Calu3 (cell line): ENCODE results near the gene FAM131A. TPM values are rescaled to one million over a fixed set of nuclear protein-coding genes. Genes with fewer than 3 reads are reported as not detected.

ENCODE experiments used
- BruUV-seq: library from RNA; stranded (reverse); fragments of 400-500 nt; replicated peaks from 2 replicates; lab custom pipeline; 2021; lab: Mats Ljungman, UMichigan
- CTCF ChIA-PET: fragments of 300-600 bp; sonication (Branson Sonifier 250); formaldehyde crosslinking; loops from one replicate; lab custom pipeline; 2022; ENCODE audit warnings: antibody characterized with exemption; lab: Charles Lee
- DNase-seq: peaks from one replicate; pipeline ENCODE4 v3.0.0; 2022
- H3K27ac Mint-ChIP-seq: one replicate; pipeline ENCODE4 v1.8.0; 2022; ENCODE audit warnings: mixed read lengths; ENCODE audit not compliant: unreplicated experiment
- H3K27me3 Mint-ChIP-seq: one replicate; pipeline ENCODE4 v1.8.0; 2022; ENCODE audit warnings: mixed read lengths; ENCODE audit not compliant: unreplicated experiment
- H3K36me3 Mint-ChIP-seq: one replicate; pipeline ENCODE4 v1.8.0; 2022; ENCODE audit warnings: mild to moderate bottlenecking, moderate library complexity, mixed read lengths; ENCODE audit not compliant: insufficient read depth, unreplicated experiment
- H3K4me1 Mint-ChIP-seq: one replicate; pipeline ENCODE4 v1.8.0; 2022; ENCODE audit warnings: mild to moderate bottlenecking, low read depth, mixed read lengths; ENCODE audit not compliant: unreplicated experiment
- H3K4me3 Mint-ChIP-seq: one replicate; pipeline ENCODE4 v1.8.0; 2022; ENCODE audit warnings: mild to moderate bottlenecking, low read depth, moderate library complexity, mixed read lengths; ENCODE audit not compliant: unreplicated experiment
- H3K9me3 Mint-ChIP-seq: one replicate; pipeline ENCODE4 v1.8.0; 2022; ENCODE audit warnings: low read depth, mixed read lengths; ENCODE audit not compliant: unreplicated experiment
- intact Hi-C: fragments of 100-400 bp; cut with micrococcal nuclease; formaldehyde crosslinking; loops from one replicate; pipeline ENCODE4 v1.10.0; 2022; ENCODE audit not compliant: unreplicated experiment
- total RNA-seq: library from RNA; stranded (reverse); gene quantifications from 2 replicates; pipeline ENCODE4 v1.2.3, GENCODE V29; 2022
- TF ChIP-seq, protein P1 (sequence below): fragments of 200-600 bp; IDR thresholded peaks from one replicate; pipeline ENCODE4 v1.8.0; 2022; ENCODE audit warnings: antibody characterized with exemption; ENCODE audit not compliant: unreplicated experiment

Gene FAM131A
- total RNA-seq, 1 experiment from 2014 or later = 24.4 TPM

DNA sequence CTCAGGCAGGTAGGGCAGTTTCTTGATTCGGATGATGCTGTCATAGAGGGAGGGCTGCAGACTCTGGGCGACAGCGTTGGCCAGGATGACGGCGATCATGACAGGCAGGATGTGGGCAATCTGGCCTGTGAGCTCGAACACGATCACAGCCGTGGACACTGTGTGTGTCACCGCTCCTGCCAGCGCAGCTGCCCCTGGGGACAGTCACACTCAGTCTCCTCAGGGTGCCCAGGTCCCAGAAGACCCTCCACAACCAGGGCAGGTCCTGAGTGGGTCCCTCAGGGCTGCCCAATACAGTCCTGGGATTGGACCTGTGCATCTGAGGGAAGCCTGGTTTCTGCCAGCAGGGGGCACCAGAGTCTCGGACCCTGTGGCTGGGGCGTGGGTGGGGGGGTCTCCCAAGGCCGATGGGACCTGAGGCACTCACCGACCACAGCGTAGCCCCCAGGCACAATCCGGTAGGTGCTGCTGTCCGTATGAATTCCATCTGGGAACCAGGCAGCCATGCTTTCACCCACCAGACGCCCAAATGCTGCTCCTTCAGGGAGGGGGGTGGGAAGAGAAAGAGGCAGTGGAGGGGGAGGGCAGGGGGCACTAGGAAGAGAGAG lies 16.8 kb downstream of the FAM131A start:
- peaks cover 10% of the 10 kb centered on the region for H3K36me3 Mint-ChIP-seq
- no TSS peak for BruUV-seq

DNA sequence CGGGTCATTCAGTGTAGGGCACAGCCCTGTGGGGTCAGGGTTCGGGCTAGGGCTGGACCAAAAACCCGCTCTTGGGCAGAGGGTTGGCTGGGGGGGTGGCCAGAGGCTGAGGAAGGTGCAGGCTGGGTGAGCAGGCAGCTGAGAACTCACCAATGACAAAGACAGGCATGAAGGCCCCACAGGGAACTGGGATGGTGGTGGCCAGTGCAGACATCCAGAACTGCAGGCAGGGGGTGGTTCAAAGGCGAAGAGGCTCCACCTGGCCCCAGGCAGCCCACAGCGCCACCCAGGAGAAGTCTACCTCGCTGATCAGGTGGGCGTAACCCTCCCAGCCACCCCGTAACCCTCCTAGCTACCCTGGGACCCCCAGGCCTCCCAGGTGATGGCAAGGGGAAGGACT lies 17.4 kb downstream of the FAM131A start:
- Mint-ChIP-seq H3K4me3 (no peak overlapping the region), H3K4me1 (peaks cover 24% of the 10 kb centered on the region), H3K27me3 (no peaks in the 10 kb centered on the region), H3K9me3 (no peaks in the 10 kb centered on the region), H3K27ac (no peak overlapping the region), H3K36me3 (peaks cover 11% of the 10 kb centered on the region)
- intact Hi-C loops = no loop called here
- no TSS peak for BruUV-seq
- TF ChIP-seq, protein P1, sequence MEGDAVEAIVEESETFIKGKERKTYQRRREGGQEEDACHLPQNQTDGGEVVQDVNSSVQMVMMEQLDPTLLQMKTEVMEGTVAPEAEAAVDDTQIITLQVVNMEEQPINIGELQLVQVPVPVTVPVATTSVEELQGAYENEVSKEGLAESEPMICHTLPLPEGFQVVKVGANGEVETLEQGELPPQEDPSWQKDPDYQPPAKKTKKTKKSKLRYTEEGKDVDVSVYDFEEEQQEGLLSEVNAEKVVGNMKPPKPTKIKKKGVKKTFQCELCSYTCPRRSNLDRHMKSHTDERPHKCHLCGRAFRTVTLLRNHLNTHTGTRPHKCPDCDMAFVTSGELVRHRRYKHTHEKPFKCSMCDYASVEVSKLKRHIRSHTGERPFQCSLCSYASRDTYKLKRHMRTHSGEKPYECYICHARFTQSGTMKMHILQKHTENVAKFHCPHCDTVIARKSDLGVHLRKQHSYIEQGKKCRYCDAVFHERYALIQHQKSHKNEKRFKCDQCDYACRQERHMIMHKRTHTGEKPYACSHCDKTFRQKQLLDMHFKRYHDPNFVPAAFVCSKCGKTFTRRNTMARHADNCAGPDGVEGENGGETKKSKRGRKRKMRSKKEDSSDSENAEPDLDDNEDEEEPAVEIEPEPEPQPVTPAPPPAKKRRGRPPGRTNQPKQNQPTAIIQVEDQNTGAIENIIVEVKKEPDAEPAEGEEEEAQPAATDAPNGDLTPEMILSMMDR = no peak
- CTCF ChIA-PET = interaction anchor here (0.7 to 1.2 kb wide), 2 partner anchors 9 to 206 kb away, joined by 3 read pairs; no protein-coding TSS in a partner anchor
- no peak for DNase-seq

More for the DNA sequence above, 16.8 kb downstream of the FAM131A start:
- peak; percentile 71 for DNase-seq
- TF ChIP-seq, protein P1 = peak; percentile 95
- CTCF ChIA-PET = interaction anchor here (0.7 to 1.2 kb wide), 3 partner anchors 8 to 207 kb away, joined by 3 to 4 read pairs (median 3); no protein-coding TSS in a partner anchor
- H3K9me3 Mint-ChIP-seq = no peaks in the 10 kb centered on the region
- peaks cover 19% of the 10 kb centered on the region for H3K4me1 Mint-ChIP-seq
- no peak overlapping the region for H3K4me3 Mint-ChIP-seq
- intact Hi-C loops = no loop called here
- no peaks in the 10 kb centered on the region for H3K27me3 Mint-ChIP-seq
- no peak overlapping the region for H3K27ac Mint-ChIP-seq

DNA sequence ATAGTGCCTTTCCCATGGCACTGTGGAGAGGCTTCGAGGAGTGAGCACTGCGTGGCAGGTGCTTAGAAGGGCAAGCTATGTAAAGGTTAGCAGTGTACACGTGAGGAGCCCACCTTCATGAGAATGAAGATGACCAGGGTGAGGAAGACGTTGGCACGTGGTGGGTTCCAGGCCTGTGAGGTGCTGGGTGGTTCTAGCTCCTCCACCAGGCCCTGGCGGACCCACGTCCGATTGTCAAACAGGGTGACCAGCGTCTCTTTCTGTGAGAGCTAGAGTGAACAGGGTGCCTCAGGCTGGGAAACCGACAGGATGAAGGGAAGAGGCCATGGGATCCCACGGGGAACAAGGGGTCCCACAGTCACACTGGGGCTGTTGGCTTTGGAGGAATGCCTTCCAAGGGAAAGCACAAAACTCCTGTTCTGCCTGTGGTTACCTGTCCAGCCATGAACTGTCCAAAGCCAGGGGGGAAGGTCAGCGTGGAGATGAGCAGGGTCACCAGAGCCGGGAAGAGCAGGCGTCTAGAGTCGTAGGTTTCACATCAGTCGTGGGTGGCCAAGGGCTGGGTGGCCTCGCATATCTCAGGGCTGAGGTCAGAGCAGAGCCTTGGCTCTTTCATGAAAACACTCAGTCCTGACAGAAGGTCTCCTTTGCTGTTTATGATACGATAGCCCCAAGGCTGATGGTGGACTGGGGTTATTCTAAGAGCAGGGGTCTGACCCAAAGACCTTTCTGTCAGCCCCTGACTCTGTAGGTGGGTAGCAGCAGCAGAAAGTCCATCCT lies 18.1 kb downstream of the FAM131A start:
- DNase-seq = no peak
- Mint-ChIP-seq H3K27me3 (no peaks in the 10 kb centered on the region), H3K36me3 (peaks cover 17% of the 10 kb centered on the region), H3K27ac (no peak overlapping the region), H3K4me1 (peaks cover 31% of the 10 kb centered on the region), H3K4me3 (no peak overlapping the region), H3K9me3 (no peaks in the 10 kb centered on the region)
- no TSS peak for BruUV-seq
- TF ChIP-seq, protein P1 = no peak
- intact Hi-C loops = no loop called here
- CTCF ChIA-PET = interaction anchor here (0.5 to 1.4 kb wide), 4 partner anchors 10 to 1246 kb away, joined by 3 read pairs; no protein-coding TSS in a partner anchor

DNA sequence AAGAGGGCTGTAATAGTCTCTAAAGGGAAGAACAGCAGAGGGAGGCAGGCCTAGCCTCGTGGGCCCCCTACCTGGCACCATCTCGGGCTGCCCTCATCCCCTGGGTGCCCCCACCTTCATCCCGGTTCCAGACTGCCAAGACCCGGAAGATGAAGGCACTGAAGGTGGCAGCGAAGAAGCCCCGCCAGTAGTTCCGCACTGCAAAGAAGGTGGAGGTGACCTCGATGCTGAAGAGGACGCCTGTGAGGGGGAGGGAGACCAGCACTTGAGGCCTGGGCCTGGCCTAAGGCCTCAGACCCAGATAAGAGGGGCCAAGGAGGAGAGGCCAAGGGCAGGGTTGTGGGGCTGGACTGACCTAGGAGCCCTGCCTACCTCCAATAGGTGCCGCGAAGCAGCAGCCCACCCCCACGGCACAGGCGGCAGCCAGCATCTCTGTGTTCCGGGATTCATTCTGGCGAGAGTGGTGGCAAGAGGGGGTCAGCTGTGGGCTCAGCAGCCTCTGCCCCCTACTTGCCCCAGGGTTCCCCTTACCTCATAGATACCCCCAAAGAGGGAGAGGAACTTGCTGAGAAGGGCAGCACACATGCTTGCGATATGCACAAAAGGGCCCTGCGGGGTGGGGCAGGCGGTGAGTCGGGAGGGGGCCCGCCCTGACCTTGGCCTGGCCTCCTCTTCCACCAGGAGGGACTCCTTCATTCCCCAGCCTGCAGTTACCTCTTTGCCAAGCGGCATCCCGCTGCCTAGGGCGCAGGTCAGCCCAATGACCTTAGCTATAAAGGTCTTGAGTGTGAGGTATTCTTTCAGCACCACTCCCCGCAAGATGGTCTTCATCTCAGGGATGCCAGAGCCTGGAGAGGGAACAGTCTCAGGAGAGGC lies 20.1 kb downstream of the FAM131A start:
- Mint-ChIP-seq H3K9me3 (no peaks in the 10 kb centered on the region), H3K4me1 (peaks cover 23% of the 10 kb centered on the region), H3K4me3 (no peak overlapping the region), H3K27me3 (no peaks in the 10 kb centered on the region), H3K27ac (no peak overlapping the region), H3K36me3 (peaks cover 34% of the 10 kb centered on the region)
- no TSS peak for BruUV-seq
- no peak for DNase-seq
- CTCF ChIA-PET = no interaction called here
- intact Hi-C loops = no loop called here
- TF ChIP-seq, protein P1 = no peak
